ENCODE data around the gene ISG20L2. TPM values are rescaled to one million over a fixed set of nuclear protein-coding genes. Genes with fewer than 3 reads are reported as not detected.
A peak's percentile ranks its signal among the peaks of the same experiment; 100 is the strongest.

The ISG20L2 gene
- total RNA-seq, 1 experiment from 2014 or later, result 33.2 TPM

- intact Hi-C loops (cut with micrococcal nuclease; ENCODE audit: unreplicated experiment), result loop anchor here (1.0 to 10.0 kb wide), 9 partner anchors 16 to 445 kb away; partner anchors contain the start of genes ETV3, INSRR, MEF2D and PRCC
- DNase-seq, result no peak
- Histone ChIP-seq H3K4me2 (peak overlapping the region; percentile 95), H3K4me1 (replicated peaks; ENCODE audit: insufficient read depth) (peaks cover 81% of the 10 kb centered on the region), H3K9me2 (ENCODE audit: insufficient read depth) (no peaks in the 10 kb centered on the region), H2AFZ (no peak overlapping the region), H3K79me2 (ENCODE audit: low read depth) (no peaks in the 10 kb centered on the region), H3K9me3 (ENCODE audit: insufficient read depth, low read depth) (no peaks in the 10 kb centered on the region), H3K4me3 (no peak overlapping the region), H3F3A (ENCODE audit: insufficient read depth, low read depth) (peaks cover 59% of the 10 kb centered on the region), H3K27ac (peak overlapping the region; percentile 94; the same call in 1 of the 2 replicates), H3K27me3 (ENCODE audit: insufficient read depth, low read depth) (no peaks in the 10 kb centered on the region), H4K20me1 (ENCODE audit: insufficient read depth) (no peaks in the 10 kb centered on the region), H3K36me3 (ENCODE audit: low read depth) (no peaks in the 10 kb centered on the region)
- ChIA-PET CTCF (interaction anchor here (0.5 to 6.3 kb wide), 12 partner anchors 12 to 237 kb away, joined by 3 to 109 read pairs (median 7); partner anchors contain the start of genes CRABP2, ISG20L2, METTL25B and PRCC), POLR2A (ENCODE audit: unreplicated experiment) (interaction anchor here (0.5 to 1.2 kb wide), 8 partner anchors 13 to 38 kb away, joined by 3 to 12 read pairs (median 4); partner anchors contain the start of genes CRABP2, ISG20L2 and METTL25B)
- BruUV-seq (replicated peaks), result no TSS peak
- TF ChIP-seq CTCF (conservative IDR thresholded peaks at IDR 0.05) (no peak), EZH2 (IDR thresholded peaks at IDR 0.05; ENCODE audit: low read depth) (no peak)
These were observed 38.5 kb downstream of the ISG20L2 start for GRCh38 chr1:156689953-156690674.

- no peaks in the 10 kb centered on the region for H4K20me1 ChIP-seq (ENCODE audit: insufficient read depth)
- H3F3A ChIP-seq (ENCODE audit: insufficient read depth, low read depth), result peaks cover 58% of the 10 kb centered on the region
- peak overlapping the region; percentile 48; the same call in 1 of the 2 replicates for H3K4me3 ChIP-seq
- no peaks in the 10 kb centered on the region for H3K27me3 ChIP-seq (ENCODE audit: insufficient read depth, low read depth)
- H2AFZ ChIP-seq, result peak overlapping the region; percentile 85
- peaks cover 82% of the 10 kb centered on the region for H3K4me1 ChIP-seq (replicated peaks; ENCODE audit: insufficient read depth)
- peak; percentile 72 to 84 for DNase-seq
- BruUV-seq (replicated peaks), result no TSS peak
- H3K4me2 ChIP-seq, result peak overlapping the region; percentile 95
- H3K9me3 ChIP-seq (ENCODE audit: insufficient read depth, low read depth), result no peaks in the 10 kb centered on the region
- ChIA-PET CTCF (interaction anchor here (0.5 to 6.3 kb wide), 14 partner anchors 12 to 237 kb away, joined by 3 to 109 read pairs (median 9); partner anchors contain the start of genes CRABP2, ISG20L2, METTL25B and PRCC), POLR2A (ENCODE audit: unreplicated experiment) (interaction anchor here (0.5 to 1.2 kb wide), 7 partner anchors 12 to 58 kb away, joined by 3 to 12 read pairs (median 4); partner anchors contain the start of genes CRABP2, ISG20L2 and METTL25B)
- no peaks in the 10 kb centered on the region for H3K9me2 ChIP-seq (ENCODE audit: insufficient read depth)
- no peak overlapping the region for H3K27ac ChIP-seq
- H3K79me2 ChIP-seq (ENCODE audit: low read depth), result no peaks in the 10 kb centered on the region
- TF ChIP-seq CTCF (conservative IDR thresholded peaks at IDR 0.05) (peak; percentile 95), EZH2 (IDR thresholded peaks at IDR 0.05; ENCODE audit: low read depth) (no peak)
- intact Hi-C loops (cut with micrococcal nuclease; ENCODE audit: unreplicated experiment), result loop anchor here (1.0 to 2.0 kb wide), 6 partner anchors 17 to 238 kb away; partner anchors contain the start of gene INSRR
- no peaks in the 10 kb centered on the region for H3K36me3 ChIP-seq (ENCODE audit: low read depth)
These were observed 39.3 kb downstream of the ISG20L2 start for GRCh38 chr1:156689035-156689952.
